ENCODE measurements around the gene CCDC12. TPM values are rescaled to one million over a fixed set of nuclear protein-coding genes. Genes with fewer than 3 reads are reported as not detected.

Gene CCDC12
- total RNA-seq, 1 donor from 2014 or later = 17.9 TPM

DNA sequence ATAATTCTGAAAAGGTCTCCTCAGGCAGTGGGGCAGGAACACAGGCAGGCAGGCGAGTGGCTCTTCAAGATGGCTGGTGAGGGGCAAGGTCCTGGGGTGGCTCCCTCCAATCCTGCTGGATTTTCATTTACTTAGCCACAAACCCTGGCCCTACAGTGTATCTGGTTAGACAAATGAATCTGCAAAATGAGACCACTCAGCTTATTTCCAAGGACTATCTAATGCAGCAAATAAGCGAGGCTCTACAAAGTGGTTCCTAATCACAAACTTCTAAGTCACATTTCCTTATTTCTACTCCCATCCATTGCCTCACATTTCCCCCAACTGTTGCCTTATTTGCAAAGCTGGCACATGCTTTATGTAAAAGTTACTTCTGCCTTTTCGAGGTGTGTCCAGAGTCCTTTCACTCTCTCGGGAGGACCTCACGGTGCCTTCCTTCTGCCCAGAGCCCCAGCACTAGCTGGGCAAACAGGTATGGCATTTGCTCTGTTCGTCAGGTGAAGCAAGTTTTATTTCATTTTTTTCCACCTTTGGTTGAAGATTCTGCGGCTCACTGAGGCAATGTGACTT is 40.5 kb downstream of the CCDC12 start:
- Mint-ChIP-seq H3K27ac (peak overlapping the region; percentile 46), H3K36me3 (peaks cover 23% of the 10 kb centered on the region), H3K27me3 (ENCODE audit: insufficient read depth, low read depth) (no peaks in the 10 kb centered on the region), H3K4me3 (no peak overlapping the region), H3K9me3 (no peaks in the 10 kb centered on the region), H3K4me1 (peaks cover 21% of the 10 kb centered on the region)
- TF ChIP-seq, protein P1, sequence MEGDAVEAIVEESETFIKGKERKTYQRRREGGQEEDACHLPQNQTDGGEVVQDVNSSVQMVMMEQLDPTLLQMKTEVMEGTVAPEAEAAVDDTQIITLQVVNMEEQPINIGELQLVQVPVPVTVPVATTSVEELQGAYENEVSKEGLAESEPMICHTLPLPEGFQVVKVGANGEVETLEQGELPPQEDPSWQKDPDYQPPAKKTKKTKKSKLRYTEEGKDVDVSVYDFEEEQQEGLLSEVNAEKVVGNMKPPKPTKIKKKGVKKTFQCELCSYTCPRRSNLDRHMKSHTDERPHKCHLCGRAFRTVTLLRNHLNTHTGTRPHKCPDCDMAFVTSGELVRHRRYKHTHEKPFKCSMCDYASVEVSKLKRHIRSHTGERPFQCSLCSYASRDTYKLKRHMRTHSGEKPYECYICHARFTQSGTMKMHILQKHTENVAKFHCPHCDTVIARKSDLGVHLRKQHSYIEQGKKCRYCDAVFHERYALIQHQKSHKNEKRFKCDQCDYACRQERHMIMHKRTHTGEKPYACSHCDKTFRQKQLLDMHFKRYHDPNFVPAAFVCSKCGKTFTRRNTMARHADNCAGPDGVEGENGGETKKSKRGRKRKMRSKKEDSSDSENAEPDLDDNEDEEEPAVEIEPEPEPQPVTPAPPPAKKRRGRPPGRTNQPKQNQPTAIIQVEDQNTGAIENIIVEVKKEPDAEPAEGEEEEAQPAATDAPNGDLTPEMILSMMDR (IDR thresholded peaks at IDR 0.05) = no peak
- no peak for TF ChIP-seq EZH2 (IDR thresholded peaks at IDR 0.05)
- TF ChIP-seq EZH2phosphoT487 (IDR thresholded peaks at IDR 0.05) = no peak
- Histone ChIP-seq H3K4me3 (no peak overlapping the region), H3K36me3 (no peaks in the 10 kb centered on the region), H3K27me3 (no peaks in the 10 kb centered on the region), H3K4me2 (no peak overlapping the region), H3K9me3 (ENCODE audit: low read depth) (no peaks in the 10 kb centered on the region), H3K4me1 (peaks cover 3% of the 10 kb centered on the region), H3F3A (ENCODE audit: low read depth) (no peaks in the 10 kb centered on the region), H4K20me1 (ENCODE audit: low read depth) (peaks cover 59% of the 10 kb centered on the region), H3K79me2 (ENCODE audit: low read depth) (peaks cover 59% of the 10 kb centered on the region), H3K9ac (no peak overlapping the region), H2AFZ (replicated peaks) (no peak overlapping the region), H3K27ac (no peak overlapping the region)
- DNase-seq (ENCODE audit: low spot score) = no peak

GRCh38 chr3:46935168-46935858 is 41.2 kb downstream of the CCDC12 start:
- Histone ChIP-seq H3K79me2 (ENCODE audit: low read depth) (peaks cover 59% of the 10 kb centered on the region), H4K20me1 (ENCODE audit: low read depth) (peaks cover 65% of the 10 kb centered on the region), H3K9me3 (ENCODE audit: low read depth) (no peaks in the 10 kb centered on the region), H3F3A (ENCODE audit: low read depth) (no peaks in the 10 kb centered on the region), H3K4me2 (no peak overlapping the region), H3K4me3 (no peak overlapping the region), H3K4me1 (peaks cover 7% of the 10 kb centered on the region), H3K27me3 (no peaks in the 10 kb centered on the region), H3K36me3 (no peaks in the 10 kb centered on the region), H3K27ac (no peak overlapping the region), H2AFZ (replicated peaks) (no peak overlapping the region), H3K9ac (no peak overlapping the region)
- Mint-ChIP-seq H3K36me3 (peaks cover 22% of the 10 kb centered on the region), H3K4me1 (peaks cover 27% of the 10 kb centered on the region), H3K4me3 (no peak overlapping the region), H3K9me3 (no peaks in the 10 kb centered on the region), H3K27me3 (ENCODE audit: insufficient read depth, low read depth) (no peaks in the 10 kb centered on the region), H3K27ac (peak overlapping the region; percentile 46)
- no peak for TF ChIP-seq EZH2 (IDR thresholded peaks at IDR 0.05)
- no peak for TF ChIP-seq EZH2phosphoT487 (IDR thresholded peaks at IDR 0.05)
- TF ChIP-seq, protein P1 (IDR thresholded peaks at IDR 0.05) = peak; percentile 28
- DNase-seq (ENCODE audit: low spot score) = peak; percentile 59

DNA sequence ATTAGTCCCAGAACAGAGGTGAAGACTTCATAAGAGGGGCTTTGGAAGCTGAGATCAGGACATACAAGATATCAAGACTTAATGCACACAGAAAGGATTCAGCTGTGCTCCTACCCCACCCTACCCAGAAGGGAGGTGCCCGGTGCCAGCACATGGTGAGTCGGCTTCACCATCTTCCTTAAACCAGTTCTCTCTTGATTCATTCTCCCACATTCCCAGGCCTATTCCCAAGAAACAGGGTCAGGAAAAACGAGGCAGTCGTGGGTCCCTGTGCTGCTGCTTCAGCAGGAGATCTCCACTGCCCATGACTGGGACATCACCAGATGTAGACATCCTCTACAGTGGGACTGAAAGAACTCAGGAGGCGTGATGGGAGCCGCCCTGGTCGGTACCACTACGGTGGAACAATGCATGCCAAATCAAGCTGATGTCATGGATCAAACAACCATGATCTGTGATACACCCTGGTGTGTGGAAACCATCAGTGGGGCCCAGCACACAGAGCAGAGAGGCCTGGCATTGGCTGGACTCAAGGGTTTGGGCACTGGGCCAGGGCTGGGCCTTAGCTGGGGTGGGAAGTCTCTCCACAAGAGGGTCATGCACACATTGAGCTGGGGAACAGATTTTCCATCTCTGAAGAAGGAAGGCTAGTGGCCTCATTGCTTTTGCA is 41.9 kb downstream of the CCDC12 start:
- Histone ChIP-seq H3K9ac (no peak overlapping the region), H2AFZ (replicated peaks) (no peak overlapping the region), H3K4me2 (no peak overlapping the region), H3K4me1 (peaks cover 7% of the 10 kb centered on the region), H3F3A (ENCODE audit: low read depth) (no peaks in the 10 kb centered on the region), H4K20me1 (ENCODE audit: low read depth) (peaks cover 64% of the 10 kb centered on the region), H3K79me2 (ENCODE audit: low read depth) (peaks cover 56% of the 10 kb centered on the region), H3K9me3 (ENCODE audit: low read depth) (no peaks in the 10 kb centered on the region), H3K4me3 (no peak overlapping the region), H3K27ac (no peak overlapping the region), H3K27me3 (no peaks in the 10 kb centered on the region), H3K36me3 (no peaks in the 10 kb centered on the region)
- H3K9me3 Mint-ChIP-seq = no peaks in the 10 kb centered on the region
- peaks cover 21% of the 10 kb centered on the region for H3K36me3 Mint-ChIP-seq
- TF ChIP-seq EZH2 (IDR thresholded peaks at IDR 0.05) (no peak), EZH2phosphoT487 (IDR thresholded peaks at IDR 0.05) (no peak)
- TF ChIP-seq, protein P1 (IDR thresholded peaks at IDR 0.05) = no peak
- H3K27ac Mint-ChIP-seq = no peak overlapping the region
- no peaks in the 10 kb centered on the region for H3K27me3 Mint-ChIP-seq (ENCODE audit: insufficient read depth, low read depth)
- H3K4me1 Mint-ChIP-seq = peaks cover 27% of the 10 kb centered on the region
- no peak for DNase-seq (ENCODE audit: low spot score)
- no peak overlapping the region for H3K4me3 Mint-ChIP-seq
